GM12875 (cell line): ENCODE data around the gene LMAN2L.

ENCODE experiments used
- H3K4me3 ChIP-seq: one replicate; pipeline ENCODE4 v1.5.1; 2011; ENCODE audit warnings: low read depth, low read length, control low read depth
- CTCF ChIP-seq: IDR thresholded peaks from 2 replicates; pipeline ENCODE4 v1.5.1; 2011; ENCODE audit warnings: low read depth, mild to moderate bottlenecking, control low read depth, inconsistent platforms, low read length, moderate library complexity, borderline replicate concordance; ENCODE audit not compliant: insufficient read depth

The LMAN2L gene

GRCh38 chr2:96715658-96716057 lies 24.2 kb downstream of the LMAN2L start:
- no peak overlapping the region for H3K4me3 ChIP-seq
- TF ChIP-seq CTCF = no peak

DNA sequence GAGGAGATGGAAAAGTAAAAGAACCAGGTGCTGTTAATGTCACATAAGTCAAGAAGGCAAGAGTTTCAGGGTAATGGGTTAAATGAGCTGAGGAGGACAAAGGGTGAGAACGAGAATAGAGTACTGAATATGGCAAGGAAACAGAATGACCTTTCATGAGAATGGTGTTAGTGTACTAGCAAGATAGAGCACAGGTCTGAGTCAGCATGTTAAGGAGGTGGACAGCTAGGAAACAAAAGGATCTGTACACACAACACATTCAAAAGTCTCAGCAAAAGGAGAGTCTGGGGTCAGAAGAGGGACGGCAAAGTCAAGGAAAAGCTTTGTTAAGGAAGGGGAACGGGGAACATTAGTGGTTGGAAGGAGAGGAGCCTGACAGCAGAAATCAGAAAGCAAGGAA lies 28.9 kb downstream of the LMAN2L start:
- TF ChIP-seq CTCF = no peak
- no peak overlapping the region for H3K4me3 ChIP-seq

- no peak for TF ChIP-seq CTCF
Observed at GRCh38 chr2:96703021-96703751, 36.7 kb downstream of the LMAN2L start.

DNA sequence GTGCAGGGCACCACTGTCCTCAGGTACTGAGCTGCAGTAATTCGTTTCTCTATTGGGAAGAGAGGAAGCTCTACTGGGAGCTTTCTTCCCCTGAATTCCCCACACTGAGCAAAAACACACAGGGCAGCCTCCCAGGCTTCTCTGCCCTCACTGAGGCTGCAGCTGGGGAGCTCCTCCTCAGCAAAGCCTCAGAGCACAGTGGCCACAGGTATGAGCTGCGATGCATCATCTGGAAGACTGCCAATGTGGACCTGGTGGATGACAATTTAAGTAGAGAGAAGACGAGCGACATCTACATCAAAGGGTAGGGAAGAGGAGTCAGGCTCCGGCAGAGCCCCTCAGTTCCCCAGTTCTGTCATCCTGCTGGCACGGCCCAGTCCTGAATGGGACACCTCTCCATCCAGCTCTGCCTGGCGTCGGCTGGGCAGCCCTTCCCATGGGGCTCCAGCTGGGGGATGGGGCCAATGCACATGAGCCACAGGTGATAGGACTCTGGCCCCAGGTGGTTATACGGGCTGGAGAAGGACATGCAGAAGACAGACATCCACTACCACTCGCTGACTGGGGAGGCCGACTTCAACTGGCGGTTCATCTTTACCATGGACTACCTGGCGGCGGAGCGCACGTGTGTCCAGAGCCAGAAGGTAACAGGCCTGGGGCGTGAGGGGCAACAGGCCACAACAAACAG lies 37.6 kb downstream of the LMAN2L start:
- no peak overlapping the region for H3K4me3 ChIP-seq
- no peak for TF ChIP-seq CTCF

More at GRCh38 chr2:96703021-96703751, 36.7 kb downstream of the LMAN2L start:
- no peak overlapping the region for H3K4me3 ChIP-seq

DNA sequence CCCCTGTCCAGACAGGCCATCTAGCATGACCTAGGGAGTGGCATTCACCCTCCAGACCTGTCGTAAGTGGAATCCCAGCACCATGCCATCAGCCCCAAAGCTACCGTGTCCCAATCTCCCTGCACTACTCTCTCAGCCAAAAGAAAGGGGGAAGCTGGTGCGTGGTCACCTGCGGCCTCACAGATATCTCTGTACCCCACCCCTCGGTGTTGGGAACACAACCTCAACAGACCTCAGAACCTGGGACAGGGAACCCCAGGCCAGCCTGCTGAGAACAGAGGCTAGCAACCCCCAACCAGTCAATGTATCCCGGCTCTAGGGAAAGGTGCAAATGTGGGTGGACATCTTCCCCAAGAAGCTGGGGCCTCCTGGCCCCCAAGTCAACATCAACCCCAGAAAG lies 38.2 kb downstream of the LMAN2L start:
- no peak overlapping the region for H3K4me3 ChIP-seq
- TF ChIP-seq CTCF = no peak

GRCh38 chr2:96700086-96700485 lies 39.8 kb downstream of the LMAN2L start:
- no peak overlapping the region for H3K4me3 ChIP-seq
- TF ChIP-seq CTCF = no peak

- H3K4me3 ChIP-seq = no peak overlapping the region
- no peak for TF ChIP-seq CTCF
Observed at GRCh38 chr2:96699621-96700020, 40.2 kb downstream of the LMAN2L start.
